ENCODE measurements around the gene RARB.

- TF ChIP-seq, protein P1, sequence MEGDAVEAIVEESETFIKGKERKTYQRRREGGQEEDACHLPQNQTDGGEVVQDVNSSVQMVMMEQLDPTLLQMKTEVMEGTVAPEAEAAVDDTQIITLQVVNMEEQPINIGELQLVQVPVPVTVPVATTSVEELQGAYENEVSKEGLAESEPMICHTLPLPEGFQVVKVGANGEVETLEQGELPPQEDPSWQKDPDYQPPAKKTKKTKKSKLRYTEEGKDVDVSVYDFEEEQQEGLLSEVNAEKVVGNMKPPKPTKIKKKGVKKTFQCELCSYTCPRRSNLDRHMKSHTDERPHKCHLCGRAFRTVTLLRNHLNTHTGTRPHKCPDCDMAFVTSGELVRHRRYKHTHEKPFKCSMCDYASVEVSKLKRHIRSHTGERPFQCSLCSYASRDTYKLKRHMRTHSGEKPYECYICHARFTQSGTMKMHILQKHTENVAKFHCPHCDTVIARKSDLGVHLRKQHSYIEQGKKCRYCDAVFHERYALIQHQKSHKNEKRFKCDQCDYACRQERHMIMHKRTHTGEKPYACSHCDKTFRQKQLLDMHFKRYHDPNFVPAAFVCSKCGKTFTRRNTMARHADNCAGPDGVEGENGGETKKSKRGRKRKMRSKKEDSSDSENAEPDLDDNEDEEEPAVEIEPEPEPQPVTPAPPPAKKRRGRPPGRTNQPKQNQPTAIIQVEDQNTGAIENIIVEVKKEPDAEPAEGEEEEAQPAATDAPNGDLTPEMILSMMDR (IDR thresholded peaks at IDR 0.05): no peak
- TF ChIP-seq POLR2AphosphoS5 (IDR thresholded peaks at IDR 0.05; ENCODE audit: insufficient read depth in 1 of 2, low read depth in 1 of 2): no peak
These were observed 176.2 kb downstream of the RARB start for GRCh38 chr3:25604107-25604805.

All from vagina (tissue), 2 donors.